OCI-LY1 (cell line): ENCODE results near the gene PIGC.

Experiments used
- CTCF ChIP-seq: fragments of 200-600 bp; sonication (generic), shearing (Covaris generic); IDR thresholded peaks from 2 replicates; pipeline ENCODE4 v1.5.1; 2017; ENCODE audit warnings: mild to moderate bottlenecking, antibody characterized with exemption, low read length, moderate library complexity, mixed read lengths
- EZH2 ChIP-seq: fragments of 200-600 bp; sonication (generic), shearing (Covaris generic); IDR thresholded peaks from 2 replicates; pipeline ENCODE4 v1.8.0; 2017; ENCODE audit warnings: borderline replicate concordance, mixed run types, mild to moderate bottlenecking, antibody characterized with exemption, low read length, moderate library complexity, mixed read lengths

GRCh38 chr1:172395576-172395975 lies 48.3 kb downstream of the PIGC start:
- no peak for TF ChIP-seq EZH2
- no peak for TF ChIP-seq CTCF
